OCI-LY1 (cell line): ENCODE measurements around the gene TMEM131.

Experiments
- H2AFZ ChIP-seq: fragments of 200-600 bp; sonication (generic), shearing (Covaris generic); 2 replicates; pipeline ENCODE4 v1.6.0; 2014; ENCODE audit warnings: antibody characterized with exemption, mild to moderate bottlenecking, low read length
- H3F3A ChIP-seq: fragments of 200-600 bp; sonication (generic), shearing (Covaris generic); 2 replicates; pipeline ENCODE4 v1.6.0; 2014; ENCODE audit warnings: mild to moderate bottlenecking, antibody characterized with exemption, low read length, moderate library complexity; ENCODE audit not compliant: insufficient read depth
- H3K27ac ChIP-seq: fragments of 200-600 bp; sonication (generic); 2 replicates; pipeline ENCODE4 v1.5.1; 2014; ENCODE audit warnings: low read length, mixed run types, mild to moderate bottlenecking, low read depth; ENCODE audit not compliant: poor library complexity, severe bottlenecking
- H3K27me3 ChIP-seq: fragments of 200-600 bp; sonication (generic); 2 replicates; pipeline ENCODE4 v1.6.0; 2014; ENCODE audit warnings: antibody characterized with exemption, mild to moderate bottlenecking, low read length, moderate library complexity; ENCODE audit not compliant: insufficient read depth
- H3K36me3 ChIP-seq: fragments of 200-600 bp; sonication (generic); 2 replicates; pipeline ENCODE4 v1.6.1; 2014; ENCODE audit warnings: mild to moderate bottlenecking, antibody characterized with exemption, low read length, moderate library complexity, mixed read lengths; ENCODE audit not compliant: insufficient read depth
- H3K4me1 ChIP-seq: fragments of 200-600 bp; sonication (generic); 2 replicates; pipeline ENCODE4 v1.5.1; 2014; ENCODE audit warnings: mild to moderate bottlenecking, low read length, moderate library complexity; ENCODE audit not compliant: insufficient read depth, severe bottlenecking
- H3K4me2 ChIP-seq: fragments of 200-600 bp; sonication (generic), shearing (Covaris generic); 2 replicates; pipeline ENCODE4 v1.6.1; 2014; ENCODE audit warnings: low read length
- H3K4me3 ChIP-seq: fragments of 200-600 bp; sonication (generic); 2 replicates; pipeline ENCODE4 v1.5.1; 2014; ENCODE audit warnings: low read length, low read depth, mild to moderate bottlenecking, mixed read lengths; ENCODE audit not compliant: poor library complexity, severe bottlenecking
- H3K79me2 ChIP-seq: fragments of 200-600 bp; shearing (Covaris generic); 2 replicates; pipeline ENCODE4 v1.6.1; 2016; ENCODE audit warnings: mixed run types, low read length, mixed read lengths; ENCODE audit not compliant: insufficient read depth
- H3K9ac ChIP-seq: fragments of 200-600 bp; sonication (generic), shearing (Covaris generic); 2 replicates; pipeline ENCODE4 v1.6.1; 2014; ENCODE audit warnings: mild to moderate bottlenecking, low read length, mixed read lengths
- H3K9me2 ChIP-seq: fragments of 200-600 bp; sonication (generic), shearing (Covaris generic); 2 replicates; pipeline ENCODE4 v1.6.1; 2014; ENCODE audit warnings: low read depth, mild to moderate bottlenecking, low read length, mixed read lengths
- H3K9me3 ChIP-seq: fragments of 200-600 bp; shearing (Covaris generic); 2 replicates; pipeline ENCODE4 v1.6.1; 2014; ENCODE audit warnings: low read length, mixed read lengths
- H4K20me1 ChIP-seq: fragments of 200-600 bp; sonication (generic), shearing (Covaris generic); 2 replicates; pipeline ENCODE4 v1.6.0; 2016; ENCODE audit warnings: mild to moderate bottlenecking, low read length; ENCODE audit not compliant: insufficient read depth
- CTCF ChIP-seq: fragments of 200-600 bp; sonication (generic), shearing (Covaris generic); IDR thresholded peaks from 2 replicates; pipeline ENCODE4 v1.5.1; 2017; ENCODE audit warnings: mild to moderate bottlenecking, antibody characterized with exemption, low read length, moderate library complexity, mixed read lengths
- EZH2 ChIP-seq: fragments of 200-600 bp; sonication (generic), shearing (Covaris generic); IDR thresholded peaks from 2 replicates; pipeline ENCODE4 v1.8.0; 2017; ENCODE audit warnings: borderline replicate concordance, mixed run types, mild to moderate bottlenecking, antibody characterized with exemption, low read length, moderate library complexity, mixed read lengths

The TMEM131 gene

DNA sequence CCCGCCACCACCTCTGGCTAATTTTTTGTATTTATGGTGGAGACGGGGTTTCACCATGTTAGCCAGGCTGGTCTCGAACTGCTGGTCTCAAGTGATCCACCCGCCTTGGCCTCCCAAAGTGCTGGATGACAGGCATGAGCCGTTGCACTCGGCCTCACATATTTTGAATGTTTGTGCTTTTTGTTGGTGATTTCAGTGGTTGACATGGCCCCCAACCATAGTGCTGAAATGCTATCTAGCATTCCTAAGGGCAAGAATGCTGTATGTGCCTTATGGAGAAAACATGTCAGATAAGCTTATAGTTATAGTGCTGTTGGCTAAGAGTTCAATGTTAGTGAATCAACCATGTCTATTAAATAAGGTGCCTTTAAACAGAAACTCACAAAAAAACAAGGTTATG lies 273.5 kb downstream of the TMEM131 start:
- TF ChIP-seq EZH2 (no peak), CTCF (no peak)
- no peaks in the 10 kb centered on the region; the same call in 1 of the 2 replicates for H3K36me3 ChIP-seq
- H2AFZ ChIP-seq: no peak overlapping the region
- no peaks in the 10 kb centered on the region for H3K79me2 ChIP-seq
- H3K27ac ChIP-seq: no peak overlapping the region
- H3K4me2 ChIP-seq: no peak overlapping the region
- no peaks in the 10 kb centered on the region for H4K20me1 ChIP-seq
- H3K9ac ChIP-seq: no peak overlapping the region
- H3K4me3 ChIP-seq: no peak overlapping the region
- H3K4me1 ChIP-seq: peaks cover 15% of the 10 kb centered on the region
- no peaks in the 10 kb centered on the region for H3K9me3 ChIP-seq
- H3K9me2 ChIP-seq: no peaks in the 10 kb centered on the region
- no peaks in the 10 kb centered on the region for H3F3A ChIP-seq
- no peaks in the 10 kb centered on the region; the same call in 1 of the 2 replicates for H3K27me3 ChIP-seq

DNA sequence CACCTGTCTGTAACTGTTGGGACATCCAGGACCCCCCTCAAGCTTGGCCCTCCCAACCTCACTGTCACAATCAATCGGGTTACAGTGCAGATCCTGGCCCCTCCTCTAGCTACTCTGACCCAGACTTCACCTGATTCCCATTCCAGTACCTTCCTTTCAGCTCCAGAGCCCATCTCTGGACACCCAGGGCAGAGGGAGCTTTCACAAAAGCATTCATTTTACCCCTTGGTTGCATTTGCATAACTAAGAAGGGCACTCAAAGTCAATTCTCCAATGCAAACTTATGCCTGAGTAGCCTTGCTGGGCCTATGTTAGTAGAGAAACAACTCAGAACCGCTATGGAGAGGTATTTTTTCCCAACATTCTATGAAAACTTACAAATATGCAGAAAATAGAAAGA lies 275.0 kb downstream of the TMEM131 start:
- no peak overlapping the region for H2AFZ ChIP-seq
- H3K79me2 ChIP-seq: no peaks in the 10 kb centered on the region
- H3K4me2 ChIP-seq: no peak overlapping the region
- H3K27ac ChIP-seq: no peak overlapping the region
- peaks cover 15% of the 10 kb centered on the region for H3K4me1 ChIP-seq
- no peaks in the 10 kb centered on the region for H3K9me2 ChIP-seq
- no peaks in the 10 kb centered on the region for H3K9me3 ChIP-seq
- TF ChIP-seq CTCF: no peak
- no peak for TF ChIP-seq EZH2
- no peaks in the 10 kb centered on the region for H3F3A ChIP-seq
- H3K4me3 ChIP-seq: no peak overlapping the region
- H3K36me3 ChIP-seq: no peaks in the 10 kb centered on the region; the same call in 1 of the 2 replicates
- no peaks in the 10 kb centered on the region for H3K27me3 ChIP-seq
- H4K20me1 ChIP-seq: no peaks in the 10 kb centered on the region
- no peak overlapping the region for H3K9ac ChIP-seq

GRCh38 chr2:97719362-97720155 lies 276.2 kb downstream of the TMEM131 start:
- Histone ChIP-seq H3K27ac (no peak overlapping the region), H3K36me3 (no peaks in the 10 kb centered on the region; the same call in 1 of the 2 replicates), H3K4me2 (peak overlapping the region; percentile 70), H3K27me3 (no peaks in the 10 kb centered on the region), H2AFZ (no peak overlapping the region), H3K79me2 (no peaks in the 10 kb centered on the region), H3K9me2 (no peaks in the 10 kb centered on the region), H3K4me1 (peaks cover 15% of the 10 kb centered on the region), H3K4me3 (peak overlapping the region; percentile 49), H3K9me3 (no peaks in the 10 kb centered on the region), H4K20me1 (no peaks in the 10 kb centered on the region), H3F3A (no peaks in the 10 kb centered on the region), H3K9ac (no peak overlapping the region)
- TF ChIP-seq EZH2 (no peak), CTCF (no peak)
